ENCODE measurements around the gene ABCA6. TPM values are rescaled to one million over a fixed set of nuclear protein-coding genes. Genes with fewer than 3 reads are reported as not detected.

The ABCA6 gene
- total RNA-seq, 1 donor from 2014 or later, result 18.5 TPM

GRCh38 chr17:69130627-69131296 lies 10.9 kb downstream of the ABCA6 start:
- Histone ChIP-seq H3K9me3 (replicated peaks) (no peaks in the 10 kb centered on the region), H3K4me1 (no peaks in the 10 kb centered on the region), H3K27me3 (ENCODE audit: low read depth) (no peaks in the 10 kb centered on the region), H3K4me3 (no peak overlapping the region), H3K27ac (replicated peaks) (no peak overlapping the region), H3K36me3 (peaks cover 28% of the 10 kb centered on the region)
- no peak for DNase-seq
- intact Hi-C loops (cut with micrococcal nuclease), result loop anchor here (10.0 kb wide), 1 partner anchor 46 kb away; no protein-coding TSS in a partner anchor
- no peak for TF ChIP-seq CTCF (IDR thresholded peaks at IDR 0.05; ENCODE audit: borderline replicate concordance)

- intact Hi-C loops (cut with micrococcal nuclease), result no loop called here
- H3K36me3 ChIP-seq, result peaks cover 9% of the 10 kb centered on the region
- DNase-seq, result no peak
Observed at GRCh38 chr17:69123626-69124025, 18.1 kb downstream of the ABCA6 start.

GRCh38 chr17:69122065-69122464 lies 19.6 kb downstream of the ABCA6 start:
- peaks cover 4% of the 10 kb centered on the region for H3K36me3 ChIP-seq
- no peak for DNase-seq
- intact Hi-C loops (cut with micrococcal nuclease), result no loop called here
- H3K27me3 ChIP-seq (ENCODE audit: low read depth), result no peaks in the 10 kb centered on the region
- H3K4me1 ChIP-seq, result peaks cover 22% of the 10 kb centered on the region
- H3K9me3 ChIP-seq (replicated peaks), result no peaks in the 10 kb centered on the region
- no peak overlapping the region for H3K27ac ChIP-seq (replicated peaks)
- H3K4me3 ChIP-seq, result no peak overlapping the region
- TF ChIP-seq CTCF (IDR thresholded peaks at IDR 0.05; ENCODE audit: borderline replicate concordance), result no peak

More at GRCh38 chr17:69123626-69124025, 18.1 kb downstream of the ABCA6 start:
- Histone ChIP-seq H3K4me1 (peaks cover 10% of the 10 kb centered on the region), H3K27ac (replicated peaks) (no peak overlapping the region), H3K4me3 (no peak overlapping the region), H3K27me3 (ENCODE audit: low read depth) (no peaks in the 10 kb centered on the region), H3K9me3 (replicated peaks) (no peaks in the 10 kb centered on the region)
- no peak for TF ChIP-seq CTCF (IDR thresholded peaks at IDR 0.05; ENCODE audit: borderline replicate concordance)

- no peak for TF ChIP-seq CTCF (IDR thresholded peaks at IDR 0.05; ENCODE audit: borderline replicate concordance)
- peak overlapping the region; percentile 42 for H3K4me3 ChIP-seq
- no peak for DNase-seq
- no peaks in the 10 kb centered on the region for H3K27me3 ChIP-seq (ENCODE audit: low read depth)
- H3K4me1 ChIP-seq, result peaks cover 48% of the 10 kb centered on the region
- H3K9me3 ChIP-seq (replicated peaks), result no peaks in the 10 kb centered on the region
- peaks cover 10% of the 10 kb centered on the region for H3K36me3 ChIP-seq
- intact Hi-C loops (cut with micrococcal nuclease), result no loop called here
- peak overlapping the region; percentile 39 for H3K27ac ChIP-seq (replicated peaks)
Observed at GRCh38 chr17:69117855-69118784, 23.6 kb downstream of the ABCA6 start.

- intact Hi-C loops (cut with micrococcal nuclease), result no loop called here
- no peak for DNase-seq
- Histone ChIP-seq H3K27ac (replicated peaks) (no peak overlapping the region), H3K9me3 (replicated peaks) (no peaks in the 10 kb centered on the region), H3K36me3 (peaks cover 51% of the 10 kb centered on the region), H3K27me3 (ENCODE audit: low read depth) (no peaks in the 10 kb centered on the region), H3K4me1 (peaks cover 23% of the 10 kb centered on the region), H3K4me3 (no peak overlapping the region)
- TF ChIP-seq CTCF (IDR thresholded peaks at IDR 0.05; ENCODE audit: borderline replicate concordance), result no peak
Observed at GRCh38 chr17:69111794-69112193, 29.9 kb downstream of the ABCA6 start.
